T follicular helper cell (primary cell): ENCODE data around the gene RFNG.

Source experiments
- DNase-seq: peaks from one replicate; pipeline ENCODE4 v3.0.0-alpha.2; 2020; ENCODE audit warnings: low read depth

Gene RFNG

DNA sequence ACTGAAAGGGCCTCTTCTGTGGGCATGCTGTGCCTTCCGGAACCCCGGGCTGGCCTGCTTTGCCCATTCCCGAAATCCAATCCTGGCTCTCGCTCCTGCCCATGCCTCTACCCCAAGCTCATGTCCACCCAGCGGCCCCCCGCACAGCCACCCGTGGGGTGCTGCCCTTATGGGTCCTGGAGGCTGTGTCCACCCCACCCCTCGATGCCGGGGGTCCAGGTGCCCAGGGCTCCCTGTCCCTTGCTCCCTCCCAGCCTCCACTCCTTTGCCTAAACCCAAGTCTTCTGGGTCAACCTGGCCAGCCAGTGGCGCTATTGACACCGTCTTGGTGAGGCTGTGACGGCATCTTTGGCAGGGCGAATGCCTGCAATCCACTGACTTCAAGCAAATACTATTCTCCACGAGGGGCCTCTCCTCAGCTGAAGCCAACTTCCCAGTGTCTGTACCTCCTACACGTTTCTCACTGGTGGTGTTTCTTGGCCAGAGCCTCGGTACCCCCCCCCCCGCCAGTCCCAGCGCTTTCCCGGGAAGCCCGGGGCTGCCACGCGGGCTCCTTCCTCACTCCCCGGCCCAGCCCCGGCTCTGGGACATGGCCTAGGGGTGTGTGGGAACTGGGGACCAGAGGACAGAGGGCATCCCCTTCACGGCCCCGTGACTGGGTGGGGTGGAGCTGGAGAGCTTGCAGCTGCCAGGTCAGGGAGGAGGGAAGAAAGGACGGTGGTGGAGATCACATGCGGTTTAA lies 26.2 kb upstream of the RFNG start:
- no peak for DNase-seq

DNA sequence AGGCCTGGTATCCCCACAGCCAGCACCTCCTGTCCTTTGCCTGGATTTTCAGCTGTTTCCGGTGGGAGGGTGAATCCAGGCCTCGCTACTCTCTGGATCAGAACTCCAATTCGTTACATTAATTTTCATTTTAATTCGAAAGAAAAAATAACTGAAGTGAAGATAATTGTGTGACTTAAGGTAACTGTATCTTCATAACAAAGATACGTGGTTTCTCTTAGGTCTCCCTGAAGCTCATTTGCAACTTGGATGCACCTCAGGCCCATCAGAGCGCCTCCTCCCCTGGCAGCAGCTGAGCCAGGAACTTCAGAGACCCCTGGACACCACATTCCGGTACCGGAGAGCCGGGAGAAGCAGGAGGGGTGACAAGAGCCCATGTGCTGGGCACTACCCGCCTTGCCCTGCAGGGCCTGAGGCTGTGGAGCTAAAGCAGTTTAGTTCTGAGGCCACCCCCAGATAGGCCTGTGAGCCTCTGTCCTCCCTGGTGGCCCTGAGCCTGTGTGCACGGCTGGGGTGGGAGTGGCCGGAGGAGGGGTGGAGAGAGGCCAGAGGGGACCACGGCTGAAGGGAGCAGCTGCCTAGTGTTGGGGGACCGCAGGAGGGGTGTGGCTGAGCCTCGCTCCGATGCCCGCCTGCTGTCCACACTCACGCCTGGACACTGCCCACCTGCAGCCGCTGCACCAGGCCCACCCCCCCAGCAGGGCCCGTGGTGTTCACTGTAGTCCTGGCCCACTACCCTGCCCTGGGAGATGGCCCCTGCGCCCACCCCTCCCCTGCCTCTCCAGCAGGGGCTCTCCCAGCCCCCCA lies 25.4 kb upstream of the RFNG start:
- no peak for DNase-seq

DNA sequence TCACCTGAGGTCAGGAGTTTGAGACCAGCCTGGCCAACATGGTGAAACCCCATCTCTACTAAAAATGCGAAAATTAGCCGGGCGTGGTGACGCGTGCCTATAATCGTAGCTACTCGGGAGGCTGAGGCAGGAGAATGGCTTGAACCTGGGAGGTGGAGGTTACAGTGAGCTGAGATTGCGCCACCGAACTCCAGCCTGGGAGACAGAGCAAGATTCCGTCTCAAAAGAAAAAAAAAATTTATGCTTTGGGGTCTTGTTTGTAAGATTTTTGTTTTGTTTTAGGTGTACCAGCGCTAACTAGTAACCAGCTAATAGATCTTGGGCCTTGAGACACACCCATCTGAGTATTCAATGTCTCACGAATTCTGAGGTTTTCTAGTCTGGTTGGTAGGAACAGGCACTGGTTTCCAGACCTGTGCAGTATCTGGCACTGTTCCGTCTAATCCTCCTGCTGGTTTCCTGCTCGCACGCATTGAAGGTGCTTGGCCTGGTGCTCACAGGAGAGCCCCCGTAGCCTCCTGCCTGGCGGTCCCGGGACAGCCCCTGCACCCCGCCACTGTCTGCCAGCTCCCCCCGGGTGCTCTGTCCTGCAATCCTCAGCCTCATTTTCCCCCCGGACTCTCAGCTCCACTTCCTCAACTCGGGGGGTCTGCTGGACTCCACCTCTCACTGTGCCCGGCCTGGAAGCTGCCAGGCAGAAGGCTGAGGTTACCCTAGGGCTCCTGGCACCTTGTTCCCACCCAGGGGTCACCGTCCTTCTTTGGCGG lies 24.6 kb upstream of the RFNG start:
- no peak for DNase-seq

DNA sequence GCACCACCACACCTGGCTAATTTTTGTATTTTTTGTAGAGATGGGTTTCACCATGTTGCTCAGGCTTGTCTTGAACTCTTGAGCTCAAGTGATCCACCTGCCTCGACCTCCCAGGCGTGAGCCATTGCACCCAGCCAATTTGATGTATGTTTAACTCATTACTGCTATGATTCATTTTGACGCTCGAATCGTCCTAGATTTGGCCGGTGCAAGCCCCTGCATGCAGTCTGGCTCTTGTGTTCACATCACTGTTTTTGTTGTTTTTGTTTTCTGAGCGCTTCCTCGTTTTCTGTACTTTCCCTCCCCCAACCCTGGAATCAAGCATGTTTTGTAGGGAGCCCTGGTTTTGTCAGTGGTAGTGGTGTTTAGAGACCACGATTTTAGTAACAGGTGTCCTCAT lies 21.8 kb upstream of the RFNG start:
- DNase-seq = no peak

DNA sequence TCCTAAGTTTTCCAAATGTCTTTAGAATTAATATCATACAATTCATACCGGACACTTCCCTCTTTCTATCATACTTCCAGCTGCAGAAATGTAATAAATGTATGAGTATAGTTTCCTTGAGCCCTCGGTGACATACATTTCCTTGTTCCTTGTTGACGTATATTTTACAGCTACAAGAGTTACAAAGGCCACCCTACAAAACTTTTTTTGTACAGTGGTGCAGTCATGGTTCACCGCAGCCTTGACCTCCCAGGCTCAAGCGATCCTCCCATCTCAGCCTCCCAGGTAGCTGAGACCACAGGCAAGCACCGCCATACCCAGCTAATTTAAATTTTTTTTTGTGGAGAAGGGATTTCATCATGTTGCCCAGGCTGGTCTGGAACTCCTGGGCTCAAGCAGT lies 21.2 kb upstream of the RFNG start:
- no peak for DNase-seq

DNA sequence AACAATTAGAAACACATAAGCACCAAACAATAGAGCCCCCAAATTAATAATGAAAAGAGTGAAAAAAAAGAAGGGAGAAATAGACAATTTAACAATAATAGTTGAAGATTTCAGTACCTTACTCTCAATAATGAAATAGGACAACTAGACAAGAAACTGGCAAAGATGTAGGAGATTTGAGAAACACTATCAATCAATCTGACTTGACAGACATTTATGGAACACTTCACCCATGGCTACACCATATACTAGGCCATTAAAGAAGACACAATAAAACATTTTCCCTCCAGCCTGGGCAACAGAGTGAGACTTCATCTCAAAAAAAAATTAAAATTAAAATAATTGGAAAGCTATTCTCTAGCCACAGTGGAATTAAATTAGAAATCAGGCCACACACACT lies 19.0 kb upstream of the RFNG start:
- DNase-seq = no peak

DNA sequence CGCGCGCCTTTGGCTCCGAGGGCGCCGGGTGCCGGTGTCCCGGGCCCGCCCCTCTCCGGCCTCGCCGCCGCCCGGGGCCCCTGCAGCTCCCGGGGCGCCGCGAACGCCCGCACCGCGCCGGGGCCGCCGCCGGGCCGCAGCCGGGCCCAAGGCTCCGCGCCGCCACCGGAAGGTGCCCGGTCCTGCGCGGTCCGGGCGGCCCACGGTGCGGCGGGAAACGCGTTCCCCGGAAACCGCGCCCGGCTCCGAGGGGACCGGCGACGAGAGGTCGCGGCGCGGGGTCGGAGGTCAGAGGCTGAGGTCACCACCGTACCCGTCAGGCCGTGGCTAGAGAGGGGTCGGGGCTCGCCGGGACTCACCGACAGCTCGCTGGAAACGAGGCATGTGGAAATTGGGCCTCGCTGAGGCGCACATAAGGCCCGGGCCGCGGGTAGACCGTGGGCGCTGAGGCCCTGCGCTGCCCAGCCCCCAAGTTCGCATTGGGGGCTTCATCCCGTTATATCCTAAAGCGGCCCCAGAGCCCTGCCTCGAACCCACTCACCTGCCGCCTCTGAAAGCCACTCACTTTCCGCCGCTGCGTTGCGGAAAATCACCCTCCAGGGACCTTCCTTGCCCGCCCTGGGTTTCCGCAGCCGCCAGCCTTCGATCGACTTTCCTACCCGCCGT lies 14.2 kb upstream of the RFNG start, which contains the start of gene DUS1L:
TSS of gene DUS1L (minus strand) at position 167 of the 666 bp plus-strand sequence. CDS start 745 bp downstream, outside the sequence.
- DNase-seq = peak; percentile 58

DNA sequence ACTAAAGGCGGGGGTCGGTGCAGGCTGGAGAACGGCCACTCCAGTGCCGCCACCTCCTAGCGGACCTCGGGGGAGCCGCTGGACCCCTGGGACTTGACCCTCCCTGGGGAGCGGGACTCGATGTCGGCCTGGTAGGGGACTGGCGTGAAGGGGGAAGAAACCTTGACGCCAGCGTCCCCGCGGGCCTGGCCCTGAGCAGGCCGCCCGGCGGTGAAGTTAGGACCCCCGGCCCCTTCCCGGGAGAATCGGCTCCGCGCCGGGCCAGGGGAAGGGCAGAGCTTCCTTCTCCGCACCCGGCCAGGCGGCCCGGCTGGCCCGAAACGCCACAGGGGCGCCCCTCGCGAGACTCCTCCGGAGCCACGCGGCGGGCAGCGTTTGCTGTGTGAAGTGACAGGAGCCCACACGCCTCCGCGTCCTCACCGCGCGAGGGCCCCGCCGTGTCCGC lies 13.6 kb upstream of the RFNG start:
- no peak for DNase-seq

DNA sequence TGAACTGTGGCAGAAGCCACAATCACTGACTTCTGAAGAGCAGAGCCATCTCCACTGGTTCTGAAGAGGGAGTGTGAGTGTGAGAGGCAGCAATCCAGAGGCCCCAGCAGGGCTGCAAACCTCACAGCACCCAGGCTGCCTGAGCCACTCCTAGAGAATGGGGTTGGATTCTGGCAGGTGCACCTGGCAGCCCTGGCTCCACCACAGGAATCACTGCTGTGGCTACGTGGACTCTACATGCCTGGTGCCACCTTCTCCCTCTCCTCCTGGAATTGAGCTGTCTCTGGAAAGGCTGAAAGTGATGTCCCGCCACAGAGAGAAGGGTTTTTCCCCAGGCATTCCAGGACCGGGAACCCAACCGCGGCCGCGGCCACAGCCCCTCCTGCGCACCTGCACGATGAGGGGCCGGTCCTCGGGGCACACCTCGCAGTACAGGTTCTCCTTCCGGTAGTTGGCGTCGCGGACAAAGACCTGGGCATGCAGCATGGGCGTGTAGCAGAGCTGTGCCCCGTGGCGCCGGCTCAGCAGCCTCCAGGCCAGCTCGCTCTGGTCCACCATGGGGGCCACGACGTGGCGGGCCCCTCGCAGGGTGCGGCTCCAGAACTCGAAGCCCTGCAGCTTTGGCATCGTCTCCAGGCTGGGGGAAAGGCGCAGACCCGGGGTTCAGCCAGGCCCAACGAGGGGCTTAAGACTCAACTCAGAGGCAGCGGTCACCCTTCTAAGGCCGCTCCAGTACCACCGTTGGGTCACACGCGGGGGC lies 13.0 kb upstream of the RFNG start:
- DNase-seq = no peak

DNA sequence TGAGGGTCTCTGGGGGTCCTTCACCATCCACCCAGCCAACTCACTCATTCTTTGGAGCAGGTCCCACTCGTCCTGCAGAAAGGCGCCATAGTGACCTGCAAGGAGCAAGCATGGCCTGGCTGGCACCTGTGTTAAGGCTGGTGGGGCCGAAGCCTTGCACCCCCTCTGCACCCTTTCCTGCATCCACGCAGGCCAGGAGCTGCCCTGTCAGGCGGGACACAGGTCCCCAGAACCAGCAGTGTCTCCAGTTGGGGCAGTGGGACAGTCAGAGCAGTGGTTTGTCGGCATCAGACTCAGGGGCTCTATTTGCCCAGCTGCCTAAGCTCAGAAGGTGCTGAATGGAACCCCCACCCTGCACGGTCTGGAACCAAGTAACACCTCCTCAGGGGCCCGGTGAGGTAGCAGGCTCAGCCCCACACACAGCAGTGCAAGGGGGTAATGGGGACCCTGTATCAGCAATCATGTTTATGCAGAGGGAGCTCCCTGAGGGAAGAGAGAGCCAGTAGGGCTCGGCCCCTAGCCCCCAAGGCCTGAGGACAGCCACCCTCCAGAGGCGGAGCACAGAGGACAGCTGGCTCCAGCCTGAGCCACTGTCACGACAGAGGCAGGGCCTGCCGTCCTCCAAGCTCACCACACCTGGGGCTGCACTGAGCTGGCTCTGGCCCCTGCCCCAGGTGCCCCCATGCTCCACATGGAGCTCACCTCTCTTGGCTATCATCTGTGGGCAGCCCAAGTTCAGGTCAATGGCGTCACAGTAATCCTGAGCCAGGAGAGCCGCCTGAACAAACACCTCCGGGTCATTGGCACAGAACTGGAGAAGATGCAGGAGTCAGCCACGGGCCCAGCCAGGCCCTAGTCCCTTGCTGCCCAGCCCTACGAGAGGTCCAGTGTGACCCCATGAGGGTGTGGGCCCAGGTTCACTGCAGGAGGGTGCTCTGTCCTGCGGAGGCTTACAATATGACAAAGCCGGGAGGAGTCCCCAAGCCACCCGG lies 12.1 kb upstream of the RFNG start:
- DNase-seq = no peak

DNA sequence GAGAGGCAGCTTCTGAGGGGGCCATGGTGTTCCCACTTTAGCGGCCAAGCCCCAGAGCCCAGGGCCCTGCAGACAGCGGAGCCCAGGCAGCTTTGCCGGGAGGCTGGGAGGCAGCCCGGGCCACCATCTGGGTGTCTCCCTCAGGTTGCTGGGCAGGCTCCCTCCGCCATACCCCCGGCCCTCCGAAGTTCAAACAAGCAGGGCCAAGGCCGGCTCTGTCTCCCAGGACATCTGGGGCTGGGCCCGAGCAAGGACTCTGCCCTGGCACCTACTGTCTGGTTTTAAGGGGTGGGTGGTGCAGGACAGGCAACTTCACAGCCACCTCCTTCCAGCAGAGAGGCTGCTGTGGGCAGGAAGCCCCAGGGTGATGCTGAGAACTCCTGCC lies 11.4 kb upstream of the RFNG start:
- DNase-seq = no peak

DNA sequence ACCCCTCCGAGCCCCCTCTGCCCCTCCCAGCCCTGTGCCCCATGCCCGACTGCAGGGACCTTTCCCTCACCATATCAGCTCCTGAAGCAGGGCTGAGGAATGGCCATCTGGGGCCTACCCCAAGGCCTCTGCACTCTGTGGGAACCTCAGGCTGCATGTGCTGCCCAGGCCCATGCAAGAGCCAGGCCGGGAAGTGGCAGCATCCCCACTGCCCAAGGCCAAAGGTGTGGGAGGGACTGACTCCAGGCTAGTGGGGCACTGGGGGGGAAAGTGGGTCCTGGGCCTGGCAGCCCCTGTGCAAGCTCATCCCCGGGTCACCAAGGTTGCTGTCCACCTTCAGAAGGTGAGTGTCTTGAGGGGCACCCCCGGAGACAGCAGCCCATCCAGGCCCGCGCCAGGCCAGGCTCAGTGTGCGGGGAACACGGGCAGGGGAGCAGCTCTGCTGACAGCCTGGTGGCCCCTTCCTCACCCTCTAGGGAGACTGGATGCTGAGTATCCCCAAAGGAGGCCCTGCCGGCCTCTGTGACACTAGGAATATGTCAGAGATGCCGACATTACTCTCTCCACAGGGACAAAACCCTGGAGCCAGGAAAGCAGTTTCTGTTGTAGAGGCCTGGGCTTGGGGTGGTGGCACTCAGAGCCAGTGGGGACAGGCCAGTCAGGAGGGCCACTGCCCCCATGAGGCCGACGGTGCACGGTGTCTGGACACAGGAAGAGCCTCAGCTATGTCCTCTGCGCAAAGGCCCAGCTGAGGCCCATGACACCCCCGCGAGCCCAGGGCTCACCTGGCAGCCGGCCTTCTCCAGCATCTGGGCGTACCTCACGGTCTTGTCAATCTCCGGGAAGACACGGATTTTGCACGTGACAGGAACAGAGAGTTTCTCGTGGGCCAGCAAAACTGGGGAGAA lies 10.7 kb upstream of the RFNG start:
- no peak for DNase-seq

DNA sequence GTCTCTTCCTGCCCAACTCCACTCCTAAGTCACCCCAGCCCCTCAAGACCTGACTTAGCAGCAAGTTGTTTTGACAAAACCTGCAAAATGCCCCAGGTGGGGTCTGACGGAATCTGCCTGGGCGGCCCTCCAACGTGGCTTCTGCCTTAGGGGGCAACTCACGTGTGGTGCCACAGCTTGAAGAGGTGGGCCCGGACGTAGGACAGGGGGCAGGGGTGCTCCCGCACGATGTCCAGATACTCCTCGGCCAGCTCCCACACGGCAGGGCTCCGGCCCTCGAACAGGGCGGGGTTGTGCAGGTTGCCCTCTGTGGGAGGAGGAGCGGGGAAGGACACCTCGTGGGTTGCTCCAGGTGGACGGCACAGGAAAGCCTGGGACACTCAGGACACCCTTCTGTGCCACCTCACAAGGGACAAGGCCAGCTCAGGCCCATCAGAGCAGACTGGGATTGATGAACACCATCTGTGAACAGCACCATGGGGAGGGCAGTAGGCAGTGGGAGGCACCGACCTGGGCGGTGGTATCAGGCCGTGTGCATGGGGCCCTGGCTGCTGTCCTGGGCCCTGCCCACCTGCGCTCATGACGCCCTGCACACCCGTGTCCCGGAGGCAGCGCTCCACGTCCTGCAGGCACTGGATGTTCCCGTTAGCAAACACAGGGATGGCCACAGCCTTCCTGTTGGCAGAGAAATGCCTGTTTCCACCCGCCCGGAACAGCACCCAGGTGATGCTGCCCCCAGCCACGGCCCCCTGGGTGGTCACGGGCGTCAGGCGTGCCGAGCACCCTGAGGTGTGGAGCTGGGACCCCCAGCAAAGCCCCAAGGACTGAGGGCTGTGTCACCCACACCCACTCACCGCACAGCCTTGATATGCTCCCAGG lies 9.7 kb upstream of the RFNG start:
- DNase-seq = no peak

DNA sequence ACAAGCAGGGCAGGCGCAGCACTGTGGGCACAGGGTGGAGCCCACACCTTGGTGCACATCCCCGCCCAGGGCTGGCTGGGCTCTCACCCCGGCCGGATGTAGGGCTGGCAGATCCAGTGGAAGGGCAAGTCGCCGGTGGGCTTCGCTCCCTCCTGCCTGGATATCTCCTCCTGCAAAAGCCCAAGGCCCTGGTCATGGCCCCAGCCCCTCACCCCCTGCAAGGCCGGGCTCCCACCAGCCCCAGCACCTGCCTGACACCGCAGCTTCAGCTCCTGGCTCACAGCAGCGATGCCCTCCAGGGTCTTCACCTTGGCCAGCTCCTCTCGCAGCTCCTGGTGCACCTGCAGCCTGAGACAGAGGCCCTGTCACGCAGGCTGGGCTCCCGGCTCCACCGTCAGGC lies 9.0 kb upstream of the RFNG start:
- DNase-seq = no peak

DNA sequence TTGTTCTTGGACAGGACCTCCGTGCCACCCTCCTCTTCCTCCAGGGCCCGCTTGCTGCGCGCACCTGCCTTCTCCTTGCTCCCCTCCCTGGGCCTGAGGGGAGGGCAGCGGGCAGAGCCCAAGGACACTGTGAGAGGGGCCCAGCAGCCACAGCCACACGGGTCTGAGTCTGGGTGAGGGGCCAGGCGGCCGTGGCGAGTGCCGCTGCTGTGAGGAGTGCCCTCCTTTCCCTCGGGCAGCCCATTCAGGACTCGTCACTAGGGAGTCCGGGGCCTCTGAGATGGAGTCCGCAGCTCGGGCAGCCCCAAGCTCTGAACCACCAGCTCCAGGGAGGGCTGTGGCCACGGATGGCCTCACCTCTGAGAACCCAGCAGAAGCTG lies 8.4 kb upstream of the RFNG start:
- no peak for DNase-seq

DNA sequence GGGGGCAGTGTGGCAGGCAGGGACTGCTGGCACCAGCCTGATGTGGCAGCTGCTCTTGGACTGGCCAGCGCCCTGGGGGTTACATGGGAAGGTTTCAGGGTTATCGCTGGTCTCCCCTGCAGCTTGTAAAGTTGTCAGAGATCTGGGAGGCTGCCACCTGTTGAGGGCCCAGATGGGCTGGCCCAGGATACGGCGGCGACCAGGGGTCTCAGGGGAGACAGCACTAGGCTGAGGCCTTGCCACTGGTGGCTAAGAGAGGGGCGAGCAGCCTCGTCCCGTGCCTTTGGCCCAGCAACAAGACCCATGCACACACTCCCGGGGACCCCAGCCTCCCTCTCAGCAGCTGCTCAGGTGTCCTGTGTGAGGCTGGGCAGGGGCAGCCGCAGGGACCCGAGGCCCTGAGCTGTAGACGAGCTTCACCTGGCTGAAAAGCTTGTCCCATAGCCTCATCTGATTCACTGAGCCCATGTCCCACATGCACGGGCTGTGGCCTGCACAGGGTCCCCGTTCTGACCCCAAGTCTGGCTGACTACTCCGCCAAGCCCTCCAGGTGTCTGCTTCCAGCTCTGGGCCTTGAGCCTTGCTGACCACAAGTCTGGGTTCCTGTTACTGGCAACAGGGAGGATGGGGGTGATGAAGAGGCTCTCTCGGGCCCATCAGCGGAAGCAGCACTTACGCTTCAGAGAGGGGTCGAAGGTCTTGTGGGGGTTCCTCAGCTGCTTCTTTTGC lies 7.8 kb upstream of the RFNG start:
- DNase-seq = no peak

DNA sequence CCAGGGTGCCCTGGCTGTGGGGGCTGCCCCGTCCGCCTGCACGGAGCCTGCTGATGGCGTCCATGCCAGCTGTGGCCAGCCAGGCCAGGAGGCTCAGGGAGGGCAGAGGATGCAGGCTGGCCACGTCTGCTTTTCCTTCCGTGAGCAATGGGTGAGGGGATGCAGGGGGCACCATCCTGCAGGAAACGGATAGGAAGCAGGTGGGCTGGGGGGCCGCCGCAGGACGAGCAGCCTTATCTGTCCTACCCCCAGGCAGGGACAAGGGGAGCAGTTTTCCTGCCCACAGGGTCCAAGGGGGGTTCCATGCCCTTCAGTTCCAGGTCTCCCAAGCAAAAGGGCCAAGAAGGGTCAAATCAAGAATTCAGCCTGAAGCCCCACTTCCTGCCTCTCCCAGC lies 7.2 kb upstream of the RFNG start:
- DNase-seq = no peak
